Liver (tissue), 9 donors: ENCODE results near the gene ARHGAP8. TPM values are rescaled to one million over a fixed set of nuclear protein-coding genes. Genes with fewer than 3 reads are reported as not detected.

Experiments
- DNase-seq: peaks from one replicate; pipeline ENCODE4 v3.0.0-alpha.2; 2017; ENCODE audit warnings: low spot score
- H3K27ac ChIP-seq, 2 donors: one replicate each; pipeline ENCODE4 v1.7.0; 2013; ENCODE audit warnings: inconsistent platforms in 2 of 2, low read length in 2 of 2, control low read depth in 1 of 2, low read depth in 1 of 2, mild to moderate bottlenecking in 1 of 2
- H3K27me3 ChIP-seq, 4 donors: one replicate each; pipeline versions ENCODE4 v1.6.1 to v1.7.0; 2013; ENCODE audit warnings: low read length in 3 of 4, inconsistent platforms in 1 of 4, mild to moderate bottlenecking in 1 of 4, moderate library complexity in 1 of 4; ENCODE audit not compliant: control insufficient read depth in 4 of 4, insufficient read depth in 4 of 4
- H3K36me3 ChIP-seq, 4 donors: one replicate each; pipeline versions ENCODE4 v1.6.1 to v1.7.0; 2013; ENCODE audit warnings: low read length in 3 of 4, mild to moderate bottlenecking in 3 of 4, low read depth in 1 of 4, moderate library complexity in 1 of 4; ENCODE audit not compliant: control insufficient read depth in 4 of 4, insufficient read depth in 3 of 4
- H3K4me1 ChIP-seq, 4 donors: one replicate each; pipeline versions ENCODE4 v1.6.1 to v1.7.0; 2013; ENCODE audit warnings: low read length in 3 of 4, mild to moderate bottlenecking in 3 of 4, moderate library complexity in 1 of 4; ENCODE audit not compliant: control insufficient read depth in 4 of 4, insufficient read depth in 4 of 4
- H3K4me3 ChIP-seq, 3 donors: one replicate each; pipeline versions ENCODE4 v1.6.1 to v1.7.0; 2013; ENCODE audit warnings: low read length in 3 of 3, control low read depth in 1 of 3, low read depth in 1 of 3, mild to moderate bottlenecking in 1 of 3
- H3K9ac ChIP-seq, 2 donors: one replicate each; pipeline ENCODE4 v1.7.0; 2013; ENCODE audit warnings: low read length in 2 of 2, mild to moderate bottlenecking in 2 of 2, moderate library complexity in 2 of 2, control low read depth in 1 of 2, low read depth in 1 of 2
- H3K9me3 ChIP-seq, 4 donors: one replicate each; pipeline versions ENCODE4 v1.6.1 to v1.7.0; 2013; ENCODE audit warnings: low read length in 3 of 4; ENCODE audit not compliant: control insufficient read depth in 4 of 4
- ATF3 ChIP-seq: IDR thresholded peaks from 2 replicates; pipeline ENCODE4 v1.6.1; 2016; ENCODE audit warnings: antibody characterized with exemption
- EGR1 ChIP-seq, 2 donors: IDR thresholded peaks; 2 replicates each; pipeline ENCODE4 v1.6.1; 2016 to 2018; ENCODE audit warnings: antibody characterized with exemption in 2 of 2, low read depth in 2 of 2
- FOXA1 ChIP-seq: IDR thresholded peaks from 2 replicates; pipeline ENCODE4 v1.6.1; 2016; ENCODE audit warnings: antibody characterized with exemption
- FOXA2 ChIP-seq: IDR thresholded peaks from 2 replicates; pipeline ENCODE4 v1.6.1; 2016; ENCODE audit warnings: antibody characterized with exemption
- GABPA ChIP-seq, 2 donors: IDR thresholded peaks in 1 of 2; conservative IDR thresholded peaks in 1 of 2; 2 replicates each; pipeline ENCODE4 v1.6.1; 2016; ENCODE audit warnings: antibody characterized with exemption in 2 of 2, mild to moderate bottlenecking in 1 of 2, moderate library complexity in 1 of 2
- HNF4A ChIP-seq, 2 donors: conservative IDR thresholded peaks; 2 replicates each; pipeline ENCODE4 v1.6.1; 2016; ENCODE audit warnings: antibody characterized with exemption in 2 of 2, mild to moderate bottlenecking in 2 of 2
- HNF4G ChIP-seq: IDR thresholded peaks from 2 replicates; pipeline ENCODE4 v1.6.1; 2016; ENCODE audit warnings: antibody characterized with exemption
- JUND ChIP-seq, 2 donors: IDR thresholded peaks; 2 replicates each; pipeline ENCODE4 v1.6.1; 2016; ENCODE audit warnings: antibody characterized with exemption in 2 of 2
- NR2F2 ChIP-seq: IDR thresholded peaks from 2 replicates; pipeline ENCODE4 v1.6.1; 2016; ENCODE audit warnings: antibody characterized with exemption
- RAD21 ChIP-seq, 2 donors: IDR thresholded peaks; 2 replicates each; pipeline ENCODE4 v1.6.1; 2016; ENCODE audit warnings: antibody characterized with exemption in 2 of 2, mild to moderate bottlenecking in 2 of 2
- RXRA ChIP-seq, 2 donors: IDR thresholded peaks; 2 replicates each; pipeline ENCODE4 v1.6.1; 2017 to 2018; ENCODE audit warnings: antibody characterized with exemption in 2 of 2, mild to moderate bottlenecking in 1 of 2
- SP1 ChIP-seq: IDR thresholded peaks from 2 replicates; pipeline ENCODE4 v1.6.1; 2018; ENCODE audit warnings: antibody characterized with exemption, mild to moderate bottlenecking
- TAF1 ChIP-seq: conservative IDR thresholded peaks from 2 replicates; pipeline ENCODE4 v1.6.1; 2016; ENCODE audit warnings: antibody characterized with exemption, mild to moderate bottlenecking
- YY1 ChIP-seq: IDR thresholded peaks from 2 replicates; pipeline ENCODE4 v1.6.1; 2016; ENCODE audit warnings: antibody characterized with exemption, mild to moderate bottlenecking
- ZBTB33 ChIP-seq: IDR thresholded peaks from 2 replicates; pipeline ENCODE4 v1.6.1; 2016; ENCODE audit warnings: antibody characterized with exemption
- WGBS: extraction: QIAGEN DNeasy Blood & Tissue Kit; methylation state at CpG from one replicate; pipeline ENCODE4 v1.1.7; 2013; 5-methylcytosine and 5-hydroxymethylcytosine counted together
- polyA plus RNA-seq, 2 donors: library from polyadenylated mRNA; stranded (reverse) in 1 of 2; unstranded in 1 of 2; fragments of 200-250 nt in 1 of 2; fragments of >200 nt in 1 of 2; fragmentation: Nextera tagmentation in 1 of 2; extraction: Ambion mirVana in 1 of 2; gene quantifications; one replicate each; pipeline versions ENCODE4 v1.2.1 to v1.2.3, GENCODE V29; 2013 to 2015
- total RNA-seq, 2 donors: library from RNA; depleted of rRNA; stranded (reverse); fragments of >200 nt; gene quantifications; one replicate each; pipeline ENCODE4 v1.2.3, GENCODE V29; 2014
- TF ChIP-seq, protein P1 (sequence below): fragments of 150-350 bp; IDR thresholded peaks from 2 replicates; pipeline ENCODE4 v1.5.1; 2017; ENCODE audit warnings: improper control_type of control experiment, low read depth, low read length; ENCODE audit not compliant: missing input control
- TF ChIP-seq, protein P2 (sequence below): IDR thresholded peaks from 2 replicates; pipeline ENCODE4 v1.6.1; 2016; ENCODE audit warnings: antibody characterized with exemption
- TF ChIP-seq, protein P3 (sequence below): IDR thresholded peaks from 2 replicates; pipeline ENCODE4 v1.6.1; 2016; ENCODE audit warnings: antibody characterized with exemption, mild to moderate bottlenecking
- donor health status: healthy.
- donor health status: healthy.
- donor health status: healthy.
- donor health status: healthy.
- donor health status: healthy.

Gene ARHGAP8
- total and polyA plus RNA-seq, 4 donors: 0.58 to 1.8 (median 1.1) TPM

DNA sequence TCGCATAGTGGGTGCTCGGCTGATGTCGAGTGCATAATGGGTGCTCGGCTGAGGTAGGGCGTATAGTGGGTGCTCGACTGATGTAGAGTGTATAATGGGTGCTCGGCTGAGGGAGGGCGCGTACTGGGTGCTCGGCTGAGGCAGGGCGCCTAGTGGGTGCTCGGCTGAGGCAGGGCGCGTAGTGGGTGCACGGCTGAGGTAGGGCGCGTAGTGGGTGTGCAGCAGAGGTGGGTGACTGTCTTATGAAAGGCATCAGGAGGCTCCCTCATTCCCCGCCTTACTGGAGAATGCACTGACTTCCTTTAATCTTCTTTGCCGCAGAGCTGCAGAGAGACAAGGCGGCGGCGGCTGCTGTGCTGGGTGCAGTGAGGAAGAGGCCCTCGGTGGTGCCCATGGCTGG is 33.8 kb downstream of the ARHGAP8 start (continued):
- no peak for TF ChIP-seq FOXA1
- no peak for TF ChIP-seq EGR1 (IDR thresholded peaks at IDR 0.05; ENCODE audit: low read depth in 2 of 2)
- no peak for TF ChIP-seq HNF4A (conservative IDR thresholded peaks at IDR 0.05)
- TF ChIP-seq SP1: no peak
- TF ChIP-seq RAD21 (IDR thresholded peaks at IDR 0.05): no peak
- no peak for TF ChIP-seq JUND (IDR thresholded peaks at IDR 0.05)
- no peak for TF ChIP-seq TAF1
- TF ChIP-seq GABPA (IDR thresholded peaks at IDR 0.05 in 1 of 2, conservative IDR thresholded peaks at IDR 0.05 in 1 of 2): no peak

- TF ChIP-seq ATF3 (no peak), ZBTB33 (no peak), RAD21 (IDR thresholded peaks at IDR 0.05) (no peak), FOXA1 (no peak), YY1 (no peak), SP1 (no peak), HNF4A (conservative IDR thresholded peaks at IDR 0.05) (no peak), NR2F2 (no peak), EGR1 (IDR thresholded peaks at IDR 0.05; ENCODE audit: low read depth in 2 of 2) (no peak), TAF1 (no peak), JUND (IDR thresholded peaks at IDR 0.05) (no peak), RXRA (IDR thresholded peaks at IDR 0.05) (no peak), GABPA (IDR thresholded peaks at IDR 0.05 in 1 of 2, conservative IDR thresholded peaks at IDR 0.05 in 1 of 2) (no peak), HNF4G (no peak), FOXA2 (no peak)
- TF ChIP-seq, protein P1, sequence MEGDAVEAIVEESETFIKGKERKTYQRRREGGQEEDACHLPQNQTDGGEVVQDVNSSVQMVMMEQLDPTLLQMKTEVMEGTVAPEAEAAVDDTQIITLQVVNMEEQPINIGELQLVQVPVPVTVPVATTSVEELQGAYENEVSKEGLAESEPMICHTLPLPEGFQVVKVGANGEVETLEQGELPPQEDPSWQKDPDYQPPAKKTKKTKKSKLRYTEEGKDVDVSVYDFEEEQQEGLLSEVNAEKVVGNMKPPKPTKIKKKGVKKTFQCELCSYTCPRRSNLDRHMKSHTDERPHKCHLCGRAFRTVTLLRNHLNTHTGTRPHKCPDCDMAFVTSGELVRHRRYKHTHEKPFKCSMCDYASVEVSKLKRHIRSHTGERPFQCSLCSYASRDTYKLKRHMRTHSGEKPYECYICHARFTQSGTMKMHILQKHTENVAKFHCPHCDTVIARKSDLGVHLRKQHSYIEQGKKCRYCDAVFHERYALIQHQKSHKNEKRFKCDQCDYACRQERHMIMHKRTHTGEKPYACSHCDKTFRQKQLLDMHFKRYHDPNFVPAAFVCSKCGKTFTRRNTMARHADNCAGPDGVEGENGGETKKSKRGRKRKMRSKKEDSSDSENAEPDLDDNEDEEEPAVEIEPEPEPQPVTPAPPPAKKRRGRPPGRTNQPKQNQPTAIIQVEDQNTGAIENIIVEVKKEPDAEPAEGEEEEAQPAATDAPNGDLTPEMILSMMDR: no peak
- TF ChIP-seq, protein P2, sequence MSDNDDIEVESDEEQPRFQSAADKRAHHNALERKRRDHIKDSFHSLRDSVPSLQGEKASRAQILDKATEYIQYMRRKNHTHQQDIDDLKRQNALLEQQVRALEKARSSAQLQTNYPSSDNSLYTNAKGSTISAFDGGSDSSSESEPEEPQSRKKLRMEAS: no peak
- TF ChIP-seq, protein P3, sequence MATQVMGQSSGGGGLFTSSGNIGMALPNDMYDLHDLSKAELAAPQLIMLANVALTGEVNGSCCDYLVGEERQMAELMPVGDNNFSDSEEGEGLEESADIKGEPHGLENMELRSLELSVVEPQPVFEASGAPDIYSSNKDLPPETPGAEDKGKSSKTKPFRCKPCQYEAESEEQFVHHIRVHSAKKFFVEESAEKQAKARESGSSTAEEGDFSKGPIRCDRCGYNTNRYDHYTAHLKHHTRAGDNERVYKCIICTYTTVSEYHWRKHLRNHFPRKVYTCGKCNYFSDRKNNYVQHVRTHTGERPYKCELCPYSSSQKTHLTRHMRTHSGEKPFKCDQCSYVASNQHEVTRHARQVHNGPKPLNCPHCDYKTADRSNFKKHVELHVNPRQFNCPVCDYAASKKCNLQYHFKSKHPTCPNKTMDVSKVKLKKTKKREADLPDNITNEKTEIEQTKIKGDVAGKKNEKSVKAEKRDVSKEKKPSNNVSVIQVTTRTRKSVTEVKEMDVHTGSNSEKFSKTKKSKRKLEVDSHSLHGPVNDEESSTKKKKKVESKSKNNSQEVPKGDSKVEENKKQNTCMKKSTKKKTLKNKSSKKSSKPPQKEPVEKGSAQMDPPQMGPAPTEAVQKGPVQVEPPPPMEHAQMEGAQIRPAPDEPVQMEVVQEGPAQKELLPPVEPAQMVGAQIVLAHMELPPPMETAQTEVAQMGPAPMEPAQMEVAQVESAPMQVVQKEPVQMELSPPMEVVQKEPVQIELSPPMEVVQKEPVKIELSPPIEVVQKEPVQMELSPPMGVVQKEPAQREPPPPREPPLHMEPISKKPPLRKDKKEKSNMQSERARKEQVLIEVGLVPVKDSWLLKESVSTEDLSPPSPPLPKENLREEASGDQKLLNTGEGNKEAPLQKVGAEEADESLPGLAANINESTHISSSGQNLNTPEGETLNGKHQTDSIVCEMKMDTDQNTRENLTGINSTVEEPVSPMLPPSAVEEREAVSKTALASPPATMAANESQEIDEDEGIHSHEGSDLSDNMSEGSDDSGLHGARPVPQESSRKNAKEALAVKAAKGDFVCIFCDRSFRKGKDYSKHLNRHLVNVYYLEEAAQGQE: no peak
- H3K36me3 ChIP-seq: no peaks in the 10 kb centered on the region
- WGBS: 89% methylated on average over 7 of the region's 7 CpGs
- H3K4me3 ChIP-seq: no peak overlapping the region
- no peak for DNase-seq
- no peak overlapping the region for H3K9ac ChIP-seq
- H3K27ac ChIP-seq: no peak overlapping the region
- H3K27me3 ChIP-seq: no peaks in the 10 kb centered on the region
- no peaks in the 10 kb centered on the region for H3K9me3 ChIP-seq
- H3K4me1 ChIP-seq: no peaks in the 10 kb centered on the region
Measured at GRCh38 chr22:44786610-44787009, 34.2 kb downstream of the ARHGAP8 start.
